GM23338 (cell line): ENCODE data around the gene MFSD6. TPM values are rescaled to one million over a fixed set of nuclear protein-coding genes. Genes with fewer than 3 reads are reported as not detected.

ENCODE experiments used
- ATAC-seq: fragments of 200-7000 bp; cut with Tn5 transposase; 3 replicates; pipeline ENCODE4 v1.9.1; 2020
- DNase-seq: peaks from one replicate; pipeline ENCODE4 v3.0.0-alpha.2; 2015; ENCODE audit warnings: low spot score
- H2AFZ ChIP-seq: fragments of 200-600 bp; sonication (generic); 2 replicates; pipeline ENCODE4 v1.8.0; 2016; ENCODE audit warnings: antibody characterized with exemption, mild to moderate bottlenecking, moderate library complexity
- H3F3A ChIP-seq: fragments of 200-600 bp; sonication (generic); replicated peaks from 2 replicates; pipeline ENCODE4 v1.8.0; 2017; ENCODE audit warnings: antibody characterized with exemption, mixed run types, low read depth
- H3K27ac ChIP-seq: fragments of 200-600 bp; sonication (generic); 2 replicates; pipeline ENCODE4 v1.6.1; 2016; ENCODE audit warnings: low read depth
- H3K27me3 ChIP-seq: fragments of 200-600 bp; sonication (generic); 2 replicates; pipeline ENCODE4 v1.8.0; 2016; ENCODE audit warnings: mild to moderate bottlenecking, mixed run types, moderate library complexity; ENCODE audit not compliant: insufficient read depth
- H3K36me3 ChIP-seq: fragments of 200-600 bp; sonication (generic); 2 replicates; pipeline ENCODE4 v1.8.0; 2016; ENCODE audit warnings: mild to moderate bottlenecking; ENCODE audit not compliant: insufficient read depth
- H3K4me1 ChIP-seq: fragments of 200-600 bp; sonication (generic); 2 replicates; pipeline ENCODE4 v1.8.0; 2016; ENCODE audit warnings: mild to moderate bottlenecking, moderate library complexity; ENCODE audit not compliant: insufficient read depth
- H3K4me2 ChIP-seq: fragments of 200-600 bp; sonication (generic); 2 replicates; pipeline ENCODE4 v1.7.1; 2017; ENCODE audit warnings: mixed run types
- H3K4me3 ChIP-seq: fragments of 200-600 bp; sonication (generic); 2 replicates; pipeline ENCODE4 v1.6.1; 2016; ENCODE audit warnings: mixed run types
- H3K79me2 ChIP-seq: fragments of 200-600 bp; sonication (generic); replicated peaks from 2 replicates; pipeline ENCODE4 v1.8.0; 2017; ENCODE audit warnings: mild to moderate bottlenecking; ENCODE audit not compliant: insufficient read depth
- H3K9me2 ChIP-seq: fragments of 200-600 bp; sonication (generic); 2 replicates; pipeline ENCODE4 v1.8.0; 2017; ENCODE audit not compliant: insufficient read depth
- H4K20me1 ChIP-seq: fragments of 200-600 bp; sonication (generic); replicated peaks from 2 replicates; pipeline ENCODE4 v1.8.0; 2017; ENCODE audit warnings: mild to moderate bottlenecking; ENCODE audit not compliant: insufficient read depth
- H3K27ac Mint-ChIP-seq: 2 replicates; pipeline ENCODE4 v1.8.0; 2020; ENCODE audit warnings: inconsistent platforms, mild to moderate bottlenecking, moderate library complexity, mixed read lengths
- H3K27me3 Mint-ChIP-seq: 3 replicates; pipeline ENCODE4 v1.8.0; 2022; ENCODE audit warnings: low read depth, mild to moderate bottlenecking, moderate library complexity, mixed read lengths, inconsistent platforms; ENCODE audit not compliant: insufficient read depth, poor library complexity
- H3K36me3 Mint-ChIP-seq: 3 replicates; pipeline ENCODE4 v1.8.0; 2021; ENCODE audit warnings: low read depth, mild to moderate bottlenecking, inconsistent platforms, moderate library complexity, mixed read lengths
- H3K4me1 Mint-ChIP-seq: 3 replicates; pipeline ENCODE4 v1.8.0; 2020; ENCODE audit warnings: mild to moderate bottlenecking, inconsistent platforms, mixed read lengths
- H3K4me3 Mint-ChIP-seq: 3 replicates; pipeline ENCODE4 v1.8.0; 2021; ENCODE audit warnings: moderate library complexity, mild to moderate bottlenecking, inconsistent platforms, mixed read lengths
- H3K9me3 Mint-ChIP-seq: 3 replicates; pipeline ENCODE4 v1.8.0; 2020; ENCODE audit warnings: moderate library complexity, mild to moderate bottlenecking, inconsistent platforms, mixed read lengths
- CREB1 ChIP-seq: fragments of 250-450 bp; sonication (Bioruptor Pico); IDR thresholded peaks from 2 replicates; pipeline ENCODE4 v1.5.0; 2020; ENCODE audit warnings: low read depth, mild to moderate bottlenecking, moderate library complexity
- ETS1 ChIP-seq: IDR thresholded peaks from 2 replicates; pipeline ENCODE4 v1.6.1; 2016; ENCODE audit warnings: antibody characterized with exemption
- JUNB ChIP-seq: IDR thresholded peaks from one replicate; pipeline ENCODE4 v1.6.1; 2016; ENCODE audit warnings: antibody characterized with exemption; ENCODE audit not compliant: unreplicated experiment
- POLR2AphosphoS5 ChIP-seq: IDR thresholded peaks from 2 replicates; pipeline ENCODE4 v1.6.1; 2016; ENCODE audit warnings: antibody characterized with exemption, low read depth
- REST ChIP-seq: IDR thresholded peaks from one replicate; pipeline ENCODE4 v1.6.1; 2018; ENCODE audit warnings: antibody characterized with exemption; ENCODE audit not compliant: unreplicated experiment
- STAT1 ChIP-seq: IDR thresholded peaks from one replicate; pipeline ENCODE4 v1.6.1; 2016; ENCODE audit warnings: antibody characterized with exemption; ENCODE audit not compliant: unreplicated experiment
- ZNF114 ChIP-seq: fragments of 250-450 bp; sonication (Bioruptor Pico); IDR thresholded peaks from 2 replicates; pipeline ENCODE4 v1.5.0; 2020; ENCODE audit warnings: mild to moderate bottlenecking, moderate library complexity
- ZNF462 ChIP-seq: fragments of 250-450 bp; sonication (Bioruptor Pico); IDR thresholded peaks from 2 replicates; pipeline ENCODE4 v1.5.0; 2020; ENCODE audit warnings: mild to moderate bottlenecking, moderate library complexity
- polyA plus RNA-seq: library from polyadenylated mRNA; unstranded; fragments of >200 nt; fragmentation: Nextera tagmentation; extraction: Ambion mirVana; gene quantifications from 2 replicates; pipeline ENCODE4 v1.2.1, GENCODE V29; 2016
- total RNA-seq: library from RNA; depleted of rRNA; stranded (reverse); fragments of >200 nt; shearing (Covaris generic); gene quantifications from 2 replicates; pipeline ENCODE4 v1.2.3, GENCODE V29; 2014

The MFSD6 gene
- total and polyA plus RNA-seq, 2 experiments from 2014 or later = 2.3 to 9.6 TPM

GRCh38 chr2:190452433-190452832, 44.3 kb downstream of the MFSD6 start:
- Histone ChIP-seq H4K20me1 (no peaks in the 10 kb centered on the region), H3K79me2 (no peaks in the 10 kb centered on the region), H3K36me3 (no peaks in the 10 kb centered on the region), H3K9me2 (0 out of 2 replicates have a peak, but pooled peaks cover 6% of the 10 kb centered on the region), H2AFZ (no peak overlapping the region), H3K4me1 (no peaks in the 10 kb centered on the region), H3K4me3 (no peak overlapping the region), H3K4me2 (no peak overlapping the region), H3K27ac (no peak overlapping the region), H3F3A (no peaks in the 10 kb centered on the region), H3K27me3 (no peaks in the 10 kb centered on the region)
- no peaks in the 10 kb centered on the region for H3K4me1 Mint-ChIP-seq
- ATAC-seq = no peak
- DNase-seq = no peak
- H3K9me3 Mint-ChIP-seq = no peaks in the 10 kb centered on the region
- H3K27ac Mint-ChIP-seq = no peak overlapping the region
- H3K27me3 Mint-ChIP-seq = no peaks in the 10 kb centered on the region
- H3K36me3 Mint-ChIP-seq = no peaks in the 10 kb centered on the region
- H3K4me3 Mint-ChIP-seq = no peak overlapping the region
- TF ChIP-seq ZNF114 = no peak
- TF ChIP-seq CREB1 (CRISPR knock-in tag) = no peak
- no peak for TF ChIP-seq REST
- TF ChIP-seq STAT1 = no peak
- TF ChIP-seq POLR2AphosphoS5 = no peak

GRCh38 chr2:190454795-190455194, 46.6 kb downstream of the MFSD6 start:
- DNase-seq (no peak), ATAC-seq (no peak)
- H4K20me1 ChIP-seq = no peaks in the 10 kb centered on the region
- no peaks in the 10 kb centered on the region for H3K9me3 Mint-ChIP-seq
- no peak overlapping the region for H3K27ac ChIP-seq
- no peak overlapping the region for H2AFZ ChIP-seq
- no peaks in the 10 kb centered on the region for H3K4me1 Mint-ChIP-seq
- no peak overlapping the region for H3K4me2 ChIP-seq
- no peaks in the 10 kb centered on the region for H3K36me3 Mint-ChIP-seq
- H3K27me3 ChIP-seq = no peaks in the 10 kb centered on the region
- no peak for TF ChIP-seq POLR2AphosphoS5
- no peak for TF ChIP-seq REST
- TF ChIP-seq ETS1 = no peak
- no peak for TF ChIP-seq ZNF462 (CRISPR knock-in tag)
- TF ChIP-seq JUNB = no peak
- no peaks in the 10 kb centered on the region for H3K4me1 ChIP-seq
- no peak overlapping the region for H3K27ac Mint-ChIP-seq
- no peaks in the 10 kb centered on the region for H3K27me3 Mint-ChIP-seq
- H3K4me3 ChIP-seq = no peak overlapping the region
- no peaks in the 10 kb centered on the region for H3F3A ChIP-seq
- 0 out of 2 replicates have a peak, but pooled peaks cover 4% of the 10 kb centered on the region for H3K9me2 ChIP-seq
- H3K79me2 ChIP-seq = no peaks in the 10 kb centered on the region
- H3K36me3 ChIP-seq = no peaks in the 10 kb centered on the region
- no peak overlapping the region for H3K4me3 Mint-ChIP-seq
